Activated CD8-positive, alpha-beta T cell treated with anti-CD3 and anti-CD28 coated beads for 36 hours (primary cell): ENCODE results near the gene ALDH9A1. TPM values are rescaled to one million over a fixed set of nuclear protein-coding genes. Genes with fewer than 3 reads are reported as not detected.
A peak's percentile ranks its signal among the peaks of the same experiment; 100 is the strongest.

Source experiments
- ATAC-seq: fragments of 200-7000 bp; cut with Tn5 transposase; one replicate; pipeline ENCODE4 v1.10.0; 2021; ENCODE audit warnings: mild to moderate bottlenecking, moderate library complexity
- CTCF ChIA-PET: fragments of 350-600 bp; sonication (Branson Sonifier 250); formaldehyde crosslinking; loops from one replicate; lab custom pipeline; 2021; ENCODE audit warnings: antibody characterized with exemption; lab: Charles Lee
- POLR2A ChIA-PET: fragments of 350-600 bp; sonication (Branson Sonifier 250); formaldehyde crosslinking; loops from one replicate; lab custom pipeline; 2021; ENCODE audit warnings: antibody characterized with exemption; lab: Charles Lee
- DNase-seq: peaks from one replicate; pipeline ENCODE4 v3.0.0-alpha.2; 2020
- H3K27ac Mint-ChIP-seq: one replicate; pipeline ENCODE4 v1.8.0; 2021; ENCODE audit warnings: mild to moderate bottlenecking, mixed read lengths
- H3K27me3 Mint-ChIP-seq: one replicate; pipeline ENCODE4 v1.8.0; 2021; ENCODE audit warnings: mixed read lengths
- H3K36me3 Mint-ChIP-seq: one replicate; pipeline ENCODE4 v1.8.0; 2021; ENCODE audit warnings: low read depth, mixed read lengths
- H3K4me1 Mint-ChIP-seq: one replicate; pipeline ENCODE4 v1.8.0; 2021; ENCODE audit warnings: low read depth, mixed read lengths
- H3K4me3 Mint-ChIP-seq: one replicate; pipeline ENCODE4 v1.8.0; 2021; ENCODE audit warnings: mild to moderate bottlenecking, moderate library complexity, mixed read lengths
- H3K9me3 Mint-ChIP-seq: one replicate; pipeline ENCODE4 v1.8.0; 2021; ENCODE audit warnings: mixed read lengths
- intact Hi-C: fragments of 100-400 bp; cut with micrococcal nuclease; formaldehyde crosslinking; loops from one replicate; pipeline ENCODE4 v1.10.0; 2022
- total RNA-seq, 2 experiments: library from RNA; stranded (reverse); gene quantifications; one replicate each; pipeline ENCODE4 v1.2.3, GENCODE V29; 2021
- TF ChIP-seq, protein P1 (sequence below): fragments of 200-600 bp; IDR thresholded peaks from one replicate; pipeline ENCODE4 v1.8.0; 2022; ENCODE audit warnings: antibody characterized with exemption, mild to moderate bottlenecking

ALDH9A1 gene
- total RNA-seq, 2 experiments from 2014 or later: 25.6 to 28.2 TPM

DNA sequence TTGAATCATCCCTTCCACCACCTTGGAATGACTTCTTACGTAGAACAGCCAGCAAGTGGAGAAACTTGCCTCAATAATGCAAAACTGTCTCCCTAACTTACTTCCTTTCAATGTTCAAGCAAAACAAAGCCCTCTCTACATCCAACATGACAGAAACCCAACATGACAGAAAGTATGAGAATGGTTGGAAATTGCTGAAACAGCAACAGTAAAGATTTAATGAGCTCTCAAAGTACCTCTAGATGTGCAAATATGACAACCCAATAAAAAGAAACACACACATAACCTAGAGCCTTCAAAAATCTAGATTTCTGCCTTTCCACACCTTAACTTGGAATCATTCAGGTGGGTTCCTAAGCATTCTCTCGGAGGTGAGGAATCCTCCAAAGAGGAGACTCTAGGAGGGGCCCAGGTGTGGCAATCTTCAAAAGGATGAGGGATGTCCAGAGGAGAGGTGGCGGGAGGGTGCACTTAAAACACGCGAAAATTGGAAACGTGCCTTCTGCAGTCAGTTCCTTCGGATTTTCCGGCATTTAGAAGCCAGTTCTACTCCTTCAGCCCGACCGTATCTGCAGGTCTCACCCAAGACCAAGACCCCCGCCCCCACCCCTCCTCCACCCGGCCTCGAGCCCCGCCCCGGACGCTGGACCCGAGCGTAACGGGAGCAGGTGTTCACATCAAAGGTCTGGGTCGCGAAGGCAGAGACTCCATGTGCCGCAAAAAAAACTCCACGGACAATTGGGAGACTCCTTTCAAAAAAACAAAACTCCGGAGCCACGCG lies 68.3 kb downstream of the ALDH9A1 start:
- Mint-ChIP-seq H3K36me3 (no peaks in the 10 kb centered on the region), H3K27ac (no peak overlapping the region), H3K27me3 (no peaks in the 10 kb centered on the region), H3K9me3 (no peaks in the 10 kb centered on the region), H3K4me3 (no peak overlapping the region), H3K4me1 (peaks cover 21% of the 10 kb centered on the region)
- CTCF ChIA-PET: interaction anchor here (1.3 to 3.7 kb wide), 2 partner anchors 29 to 32 kb away, joined by 8 to 12 read pairs; no protein-coding TSS in a partner anchor
- TF ChIP-seq, protein P1, sequence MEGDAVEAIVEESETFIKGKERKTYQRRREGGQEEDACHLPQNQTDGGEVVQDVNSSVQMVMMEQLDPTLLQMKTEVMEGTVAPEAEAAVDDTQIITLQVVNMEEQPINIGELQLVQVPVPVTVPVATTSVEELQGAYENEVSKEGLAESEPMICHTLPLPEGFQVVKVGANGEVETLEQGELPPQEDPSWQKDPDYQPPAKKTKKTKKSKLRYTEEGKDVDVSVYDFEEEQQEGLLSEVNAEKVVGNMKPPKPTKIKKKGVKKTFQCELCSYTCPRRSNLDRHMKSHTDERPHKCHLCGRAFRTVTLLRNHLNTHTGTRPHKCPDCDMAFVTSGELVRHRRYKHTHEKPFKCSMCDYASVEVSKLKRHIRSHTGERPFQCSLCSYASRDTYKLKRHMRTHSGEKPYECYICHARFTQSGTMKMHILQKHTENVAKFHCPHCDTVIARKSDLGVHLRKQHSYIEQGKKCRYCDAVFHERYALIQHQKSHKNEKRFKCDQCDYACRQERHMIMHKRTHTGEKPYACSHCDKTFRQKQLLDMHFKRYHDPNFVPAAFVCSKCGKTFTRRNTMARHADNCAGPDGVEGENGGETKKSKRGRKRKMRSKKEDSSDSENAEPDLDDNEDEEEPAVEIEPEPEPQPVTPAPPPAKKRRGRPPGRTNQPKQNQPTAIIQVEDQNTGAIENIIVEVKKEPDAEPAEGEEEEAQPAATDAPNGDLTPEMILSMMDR: no peak
- ATAC-seq (no peak), DNase-seq (peak; percentile 9)
- POLR2A ChIA-PET: interaction anchor here (0.6 kb wide), 1 partner anchor 1246 kb away, joined by 3 read pairs; the partner anchor contains the start of gene TADA1
- intact Hi-C loops: loop anchor here (2.0 kb wide), 1 partner anchor 69 kb away; the partner anchor contains the start of gene ALDH9A1

DNA sequence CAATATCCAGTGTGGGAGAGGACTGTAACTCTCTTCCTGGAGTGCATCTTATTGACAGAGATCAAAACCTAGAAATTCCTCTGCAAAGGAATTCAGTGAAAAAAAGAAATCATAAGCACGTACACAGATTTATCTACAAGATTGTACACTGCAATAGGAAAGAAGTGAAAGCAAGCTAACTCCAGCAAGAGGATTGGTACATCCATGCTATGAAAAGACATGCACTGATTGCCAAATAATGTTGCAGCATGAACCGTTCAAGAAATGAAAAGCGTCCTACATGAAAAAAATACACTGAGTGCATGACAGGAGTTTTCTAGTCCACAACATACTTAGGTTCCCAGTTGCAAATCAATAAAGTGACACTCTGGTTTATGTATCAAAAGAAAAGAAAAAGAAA lies 69.2 kb downstream of the ALDH9A1 start:
- no peak for ATAC-seq
- ChIA-PET POLR2A (no interaction called here), CTCF (no interaction called here)
- Mint-ChIP-seq H3K9me3 (no peaks in the 10 kb centered on the region), H3K36me3 (no peaks in the 10 kb centered on the region), H3K27me3 (no peaks in the 10 kb centered on the region), H3K27ac (no peak overlapping the region), H3K4me1 (peaks cover 17% of the 10 kb centered on the region), H3K4me3 (no peak overlapping the region)
- TF ChIP-seq, protein P1: no peak
- no peak for DNase-seq
- intact Hi-C loops: no loop called here

DNA sequence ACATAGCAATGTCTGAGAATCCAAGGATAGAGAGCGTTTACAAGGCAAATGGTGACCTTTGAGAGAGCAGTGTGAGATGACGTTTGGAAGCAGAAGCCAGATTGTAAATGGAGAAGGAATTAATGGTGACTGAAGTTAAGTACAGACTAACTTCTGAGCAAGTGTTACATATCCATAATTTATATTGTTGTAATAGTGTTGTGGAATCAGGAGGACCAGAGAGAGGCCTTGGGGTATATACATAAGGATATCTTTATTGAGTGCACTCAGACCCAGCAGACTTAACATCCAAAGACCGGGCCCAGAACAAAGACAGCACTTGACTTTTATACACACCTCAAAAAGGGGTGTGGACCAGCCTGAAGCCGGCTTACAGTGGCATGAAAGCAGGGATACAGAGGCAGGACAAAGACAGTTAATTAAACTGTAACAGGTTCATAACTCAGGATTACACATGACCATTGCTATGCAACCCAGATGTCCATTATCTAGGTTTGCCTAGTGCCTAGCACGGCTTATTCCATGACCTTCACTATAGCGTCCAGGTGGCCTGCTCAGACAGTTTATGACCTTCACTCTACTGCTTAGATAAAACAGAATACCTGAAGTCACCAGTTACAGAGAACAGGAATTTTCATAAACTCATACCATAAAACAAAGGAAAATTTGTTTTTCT lies 70.1 kb downstream of the ALDH9A1 start:
- H3K36me3 Mint-ChIP-seq: no peaks in the 10 kb centered on the region
- no peaks in the 10 kb centered on the region for H3K9me3 Mint-ChIP-seq
- POLR2A ChIA-PET: no interaction called here
- no peak overlapping the region for H3K27ac Mint-ChIP-seq
- no peak overlapping the region for H3K4me3 Mint-ChIP-seq
- CTCF ChIA-PET: no interaction called here
- ATAC-seq: no peak
- DNase-seq: no peak
- H3K4me1 Mint-ChIP-seq: peaks cover 10% of the 10 kb centered on the region
- intact Hi-C loops: no loop called here
- TF ChIP-seq, protein P1: no peak
- H3K27me3 Mint-ChIP-seq: no peaks in the 10 kb centered on the region

DNA sequence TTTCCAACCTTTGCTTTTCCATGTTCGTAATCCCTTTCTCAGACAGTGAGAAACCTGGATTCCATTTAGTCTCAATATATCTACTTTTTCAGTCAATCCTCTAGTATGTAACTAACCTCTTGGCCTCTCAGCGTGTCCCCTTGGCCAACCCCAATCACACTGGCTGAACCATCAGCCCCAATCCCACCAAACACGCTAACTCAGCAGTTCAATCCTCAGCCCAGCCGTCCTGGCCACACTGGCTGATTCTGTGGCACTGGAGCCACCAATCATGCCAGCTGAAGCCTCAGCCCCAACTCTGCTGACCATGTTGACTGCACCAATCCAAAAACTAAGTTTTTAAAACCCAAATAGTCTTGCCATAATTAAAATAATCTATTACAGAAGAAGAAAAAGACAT lies 73.9 kb downstream of the ALDH9A1 start:
- CTCF ChIA-PET: no interaction called here

More for the DNA sequence above, 73.9 kb downstream of the ALDH9A1 start:
- Mint-ChIP-seq H3K27ac (no peak overlapping the region), H3K27me3 (no peaks in the 10 kb centered on the region), H3K9me3 (no peaks in the 10 kb centered on the region), H3K36me3 (no peaks in the 10 kb centered on the region), H3K4me1 (no peaks in the 10 kb centered on the region), H3K4me3 (no peak overlapping the region)
- intact Hi-C loops: no loop called here
- ATAC-seq (no peak), DNase-seq (no peak)
- POLR2A ChIA-PET: interaction anchor here (0.8 kb wide), 1 partner anchor 24 kb away, joined by 4 read pairs; no protein-coding TSS in a partner anchor
- TF ChIP-seq, protein P1: no peak
